Activated naive CD4-positive, alpha-beta T cell treated with anti-CD3 and anti-CD28 coated beads, Interleukin-2, amount 10 ng/mL, durations not matched to agents 7 days and 5 days (primary cell): ENCODE measurements around the gene NPDC1.
"Not testable (repeated sequence)": the region's sequence is repeated elsewhere in the genome, so short reads cannot be mapped to it uniquely, and the experiment has no call there.

ENCODE experiments used
- CTCF ChIA-PET: fragments of 350-600 bp; sonication (Branson Sonifier 250); formaldehyde crosslinking; loops from one replicate; lab custom pipeline; 2021; ENCODE audit warnings: antibody characterized with exemption; lab: Charles Lee
- DNase-seq: peaks from one replicate; pipeline ENCODE4 v3.0.0-alpha.2; 2020
- H3K27ac Mint-ChIP-seq: one replicate; pipeline ENCODE4 v1.8.0; 2021; ENCODE audit warnings: mild to moderate bottlenecking, moderate library complexity, mixed read lengths
- H3K27me3 Mint-ChIP-seq: one replicate; pipeline ENCODE4 v1.8.0; 2021; ENCODE audit warnings: mild to moderate bottlenecking, mixed read lengths
- H3K36me3 Mint-ChIP-seq: one replicate; pipeline ENCODE4 v1.8.0; 2021; ENCODE audit warnings: mixed read lengths
- H3K4me1 Mint-ChIP-seq: one replicate; pipeline ENCODE4 v1.8.0; 2021; ENCODE audit warnings: mixed read lengths
- H3K4me3 Mint-ChIP-seq: one replicate; pipeline ENCODE4 v1.8.0; 2021; ENCODE audit warnings: mild to moderate bottlenecking, moderate library complexity, mixed read lengths
- H3K9me3 Mint-ChIP-seq: one replicate; pipeline ENCODE4 v1.8.0; 2021; ENCODE audit warnings: mixed read lengths

The NPDC1 gene

GRCh38 chr9:137070201-137070905 is 24.4 kb upstream of the NPDC1 start, which contains the start of gene SAPCD2:
SAPCD2 (minus strand) TSS chr9:137070557; CDS start chr9:137070460, 97 bp downstream.
- Mint-ChIP-seq H3K27me3 (peaks cover 11% of the 10 kb centered on the region), H3K36me3 (peaks cover 7% of the 10 kb centered on the region), H3K4me3 (peak within 1 kb of the TSS; percentile 80), H3K27ac (peak within 1 kb of the TSS; percentile 81), H3K9me3 (no peaks in the 10 kb centered on the region), H3K4me1 (peaks cover 33% of the 10 kb centered on the region)
- peak; percentile 93 for DNase-seq
- CTCF ChIA-PET: interaction anchor here (0.6 to 9.6 kb wide), 9 partner anchors 9 to 166 kb away, joined by 3 to 103 read pairs (median 6); partner anchors contain the start of genes MAN1B1 and NPDC1

- Mint-ChIP-seq H3K4me3 (peak overlapping the region; percentile 68), H3K9me3 (no peaks in the 10 kb centered on the region), H3K27me3 (peaks cover 7% of the 10 kb centered on the region), H3K27ac (no peak overlapping the region), H3K36me3 (peaks cover 7% of the 10 kb centered on the region), H3K4me1 (peaks cover 33% of the 10 kb centered on the region)
- CTCF ChIA-PET: interaction anchor here (0.8 to 9.6 kb wide), 10 partner anchors 9 to 134 kb away, joined by 3 to 103 read pairs (median 7); partner anchors contain the start of gene NPDC1
- DNase-seq: no peak
Observed at GRCh38 chr9:137069508-137070091, 23.6 kb upstream of the NPDC1 start.

DNA sequence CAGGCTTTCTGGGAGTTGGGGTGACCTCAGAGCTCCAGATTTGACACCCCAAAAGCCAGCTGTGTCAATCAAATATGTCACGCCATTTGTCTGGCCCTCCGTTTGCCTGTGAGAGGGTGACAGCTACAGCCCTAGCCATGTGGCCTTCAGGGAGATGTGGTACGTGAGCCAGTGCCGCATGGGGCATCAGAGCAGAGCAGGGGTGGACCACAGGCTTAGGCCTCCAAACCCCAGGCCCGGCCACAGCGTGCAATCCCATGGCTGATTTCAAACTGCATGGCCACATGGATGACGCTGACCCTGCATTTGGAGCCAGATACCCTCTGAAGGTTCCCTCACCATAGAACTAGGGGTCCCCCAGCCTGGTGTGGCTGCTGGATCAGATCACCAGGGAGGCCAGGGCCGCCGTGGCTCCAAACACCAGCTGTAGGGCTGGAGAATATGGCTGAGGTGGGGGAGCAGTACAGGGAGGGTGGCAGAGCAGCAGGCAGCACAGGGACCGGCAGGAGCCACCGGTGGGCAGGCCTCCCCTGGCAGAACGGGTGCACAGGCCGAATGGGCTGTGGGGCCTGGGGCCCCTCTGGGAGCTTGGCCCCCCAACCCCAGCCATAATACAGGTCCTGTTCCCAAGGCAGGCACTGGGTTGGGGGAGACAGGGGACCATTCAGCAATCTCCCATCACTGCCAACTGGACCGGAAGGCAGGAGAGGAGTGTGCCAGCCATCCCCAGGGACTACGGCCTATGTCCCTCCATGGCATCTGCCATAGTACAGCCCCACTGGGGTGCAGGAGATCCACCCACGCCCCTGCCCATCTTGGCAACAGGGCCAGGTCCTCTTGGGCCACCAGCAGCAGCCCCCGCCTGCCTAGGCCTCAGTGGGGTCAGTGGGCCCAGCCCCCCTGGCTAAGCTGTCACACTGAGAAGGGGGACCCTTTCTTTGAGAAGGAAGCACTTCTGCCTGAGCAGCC is 22.8 kb upstream of the NPDC1 start:
- Mint-ChIP-seq H3K36me3 (peaks cover 10% of the 10 kb centered on the region), H3K4me1 (peaks cover 33% of the 10 kb centered on the region), H3K4me3 (peak overlapping the region; percentile 68), H3K9me3 (no peaks in the 10 kb centered on the region), H3K27ac (no peak overlapping the region), H3K27me3 (peaks cover 5% of the 10 kb centered on the region)
- DNase-seq: no peak
- CTCF ChIA-PET: interaction anchor here (0.7 to 9.6 kb wide), 26 partner anchors 8 to 291 kb away, joined by 3 to 103 read pairs (median 5); partner anchors contain the start of genes AJM1, MAN1B1, NDOR1 and NPDC1

DNA sequence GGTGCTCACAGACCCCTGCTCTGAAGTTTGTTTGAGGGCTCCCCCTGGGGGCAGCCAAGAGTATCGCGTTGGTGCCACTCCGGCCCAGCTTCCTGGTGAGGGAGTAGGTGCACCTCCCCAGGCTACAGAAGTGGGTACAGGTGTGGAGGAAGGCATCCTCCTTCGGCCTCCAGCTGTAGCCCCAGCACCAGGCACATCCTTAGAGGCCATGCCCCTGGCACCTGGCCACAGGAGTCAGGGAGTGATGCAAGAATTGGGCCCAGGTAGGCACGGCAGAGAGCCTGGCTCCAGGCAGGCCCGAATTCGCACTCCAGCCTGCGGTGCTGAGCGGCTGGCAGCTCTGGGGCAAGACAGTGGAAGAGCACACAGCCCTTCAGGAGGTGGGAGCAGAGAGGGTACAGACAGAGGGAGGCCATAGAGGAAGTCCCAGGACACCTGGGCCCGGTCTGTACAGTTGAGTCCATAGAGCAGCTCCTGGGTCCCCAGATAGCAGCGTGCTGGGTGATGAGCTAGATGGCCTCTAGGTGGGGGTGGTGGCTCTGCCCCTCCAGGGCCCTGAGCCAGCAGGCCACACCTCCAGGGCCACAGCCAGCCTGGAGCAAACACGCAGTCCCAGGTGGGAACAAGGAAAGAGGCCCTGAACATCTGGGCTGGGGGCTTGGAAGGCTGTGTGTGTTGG is 22.0 kb upstream of the NPDC1 start:
- CTCF ChIA-PET: interaction anchor here (0.6 to 9.6 kb wide), 28 partner anchors 7 to 377 kb away, joined by 3 to 103 read pairs (median 5); partner anchors contain the start of genes AJM1, MAN1B1, NDOR1 and NPDC1
- no peaks in the 10 kb centered on the region for H3K9me3 Mint-ChIP-seq
- H3K4me3 Mint-ChIP-seq: peak overlapping the region; percentile 60
- H3K4me1 Mint-ChIP-seq: peaks cover 29% of the 10 kb centered on the region
- H3K27me3 Mint-ChIP-seq: no peaks in the 10 kb centered on the region
- H3K27ac Mint-ChIP-seq: peak overlapping the region; percentile 81
- H3K36me3 Mint-ChIP-seq: peaks cover 10% of the 10 kb centered on the region
- DNase-seq: peak; percentile 92

GRCh38 chr9:137066096-137066861 is 20.3 kb upstream of the NPDC1 start:
- Mint-ChIP-seq H3K4me3 (no peak overlapping the region), H3K36me3 (peaks cover 10% of the 10 kb centered on the region), H3K4me1 (peaks cover 25% of the 10 kb centered on the region), H3K27me3 (no peaks in the 10 kb centered on the region), H3K27ac (no peak overlapping the region), H3K9me3 (no peaks in the 10 kb centered on the region)
- CTCF ChIA-PET: interaction anchor here (0.7 to 9.6 kb wide), 9 partner anchors 10 to 288 kb away, joined by 3 to 103 read pairs (median 6); partner anchors contain the start of gene NPDC1
- no peak for DNase-seq

GRCh38 chr9:137065336-137065967 is 19.5 kb upstream of the NPDC1 start:
- Mint-ChIP-seq H3K27ac (no peak overlapping the region), H3K9me3 (no peaks in the 10 kb centered on the region), H3K4me1 (peaks cover 17% of the 10 kb centered on the region), H3K27me3 (no peaks in the 10 kb centered on the region), H3K36me3 (peaks cover 10% of the 10 kb centered on the region), H3K4me3 (no peak overlapping the region)
- CTCF ChIA-PET: interaction anchor here (0.8 to 9.6 kb wide), 4 partner anchors 11 to 334 kb away, joined by 3 to 103 read pairs (median 5); partner anchors contain the start of gene NPDC1
- no peak for DNase-seq

DNA sequence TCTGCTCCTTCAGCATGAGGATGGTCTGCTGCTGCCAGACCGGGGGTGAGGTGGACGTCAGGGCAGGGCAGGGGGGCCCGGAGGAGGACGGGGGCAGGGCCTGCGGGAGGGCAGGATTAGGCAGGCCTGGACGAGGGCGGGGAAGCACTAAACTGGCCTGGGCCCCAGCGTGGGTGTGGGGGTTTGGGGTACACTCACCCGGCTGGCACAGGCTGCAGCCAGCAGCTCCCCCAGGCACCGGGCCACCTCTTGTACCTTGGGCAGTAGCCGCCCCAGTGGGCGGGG is 18.8 kb upstream of the NPDC1 start:
- no peak for DNase-seq
- Mint-ChIP-seq H3K4me3 (no peak overlapping the region), H3K36me3 (peaks cover 10% of the 10 kb centered on the region), H3K9me3 (no peaks in the 10 kb centered on the region), H3K27me3 (peaks cover 1% of the 10 kb centered on the region), H3K4me1 (peaks cover 16% of the 10 kb centered on the region), H3K27ac (no peak overlapping the region)
- CTCF ChIA-PET: interaction anchor here (1.2 to 9.6 kb wide), 8 partner anchors 9 to 39 kb away, joined by 3 to 103 read pairs (median 6); partner anchors contain the start of gene NPDC1

GRCh38 chr9:137064027-137064879 is 18.3 kb upstream of the NPDC1 start:
- peaks cover 16% of the 10 kb centered on the region for H3K4me1 Mint-ChIP-seq
- no peak overlapping the region for H3K27ac Mint-ChIP-seq
- H3K9me3 Mint-ChIP-seq: no peaks in the 10 kb centered on the region
- peaks cover 3% of the 10 kb centered on the region for H3K27me3 Mint-ChIP-seq
- CTCF ChIA-PET: interaction anchor here (0.5 to 9.6 kb wide), 14 partner anchors 8 to 244 kb away, joined by 3 to 103 read pairs (median 4); partner anchors contain the start of genes MAN1B1 and NPDC1
- H3K4me3 Mint-ChIP-seq: no peak overlapping the region
- H3K36me3 Mint-ChIP-seq: peaks cover 10% of the 10 kb centered on the region
- DNase-seq: peak; percentile 69

GRCh38 chr9:137063311-137064026 is 17.5 kb upstream of the NPDC1 start:
- Mint-ChIP-seq H3K4me3 (no peak overlapping the region), H3K27me3 (peaks cover 11% of the 10 kb centered on the region), H3K9me3 (no peaks in the 10 kb centered on the region), H3K36me3 (peaks cover 10% of the 10 kb centered on the region), H3K4me1 (peaks cover 9% of the 10 kb centered on the region), H3K27ac (no peak overlapping the region)
- DNase-seq: no peak
- CTCF ChIA-PET: interaction anchor here (0.5 to 9.6 kb wide), 14 partner anchors 8 to 243 kb away, joined by 3 to 103 read pairs (median 4); partner anchors contain the start of genes MAN1B1 and NPDC1

- DNase-seq, H3K27ac Mint-ChIP-seq, H3K36me3 Mint-ChIP-seq, H3K4me1 Mint-ChIP-seq, H3K4me3 Mint-ChIP-seq, H3K9me3 Mint-ChIP-seq: not testable (repeated sequence)
- CTCF ChIA-PET: interaction anchor here (1.8 to 9.6 kb wide), 3 partner anchors 10 to 28 kb away, joined by 7 to 103 read pairs (median 11); partner anchors contain the start of gene NPDC1
- peaks cover 16% of the 10 kb centered on the region for H3K27me3 Mint-ChIP-seq
Observed at GRCh38 chr9:137062798-137063197, 16.8 kb upstream of the NPDC1 start.

GRCh38 chr9:137062384-137062783 is 16.4 kb upstream of the NPDC1 start:
- Mint-ChIP-seq H3K4me1 (no peaks in the 10 kb centered on the region), H3K36me3 (peaks cover 6% of the 10 kb centered on the region), H3K27ac (no peak overlapping the region)

More at GRCh38 chr9:137062384-137062783, 16.4 kb upstream of the NPDC1 start:
- H3K27me3 Mint-ChIP-seq: peaks cover 20% of the 10 kb centered on the region
- CTCF ChIA-PET: interaction anchor here (1.8 to 9.6 kb wide), 2 partner anchors 14 to 28 kb away, joined by 7 to 103 read pairs; partner anchors contain the start of gene NPDC1
- H3K4me3 Mint-ChIP-seq: no peak overlapping the region
- H3K9me3 Mint-ChIP-seq: no peaks in the 10 kb centered on the region
- no peak for DNase-seq
